Measurements from ENCODE around the gene RBMS2. TPM values are rescaled to one million over a fixed set of nuclear protein-coding genes. Genes with fewer than 3 reads are reported as not detected.

RBMS2 gene
- polyA plus RNA-seq, 1 donor (not counting 4 experiments of a cell fraction or from before 2014, with no cell fraction given) = 64.5 TPM

DNA sequence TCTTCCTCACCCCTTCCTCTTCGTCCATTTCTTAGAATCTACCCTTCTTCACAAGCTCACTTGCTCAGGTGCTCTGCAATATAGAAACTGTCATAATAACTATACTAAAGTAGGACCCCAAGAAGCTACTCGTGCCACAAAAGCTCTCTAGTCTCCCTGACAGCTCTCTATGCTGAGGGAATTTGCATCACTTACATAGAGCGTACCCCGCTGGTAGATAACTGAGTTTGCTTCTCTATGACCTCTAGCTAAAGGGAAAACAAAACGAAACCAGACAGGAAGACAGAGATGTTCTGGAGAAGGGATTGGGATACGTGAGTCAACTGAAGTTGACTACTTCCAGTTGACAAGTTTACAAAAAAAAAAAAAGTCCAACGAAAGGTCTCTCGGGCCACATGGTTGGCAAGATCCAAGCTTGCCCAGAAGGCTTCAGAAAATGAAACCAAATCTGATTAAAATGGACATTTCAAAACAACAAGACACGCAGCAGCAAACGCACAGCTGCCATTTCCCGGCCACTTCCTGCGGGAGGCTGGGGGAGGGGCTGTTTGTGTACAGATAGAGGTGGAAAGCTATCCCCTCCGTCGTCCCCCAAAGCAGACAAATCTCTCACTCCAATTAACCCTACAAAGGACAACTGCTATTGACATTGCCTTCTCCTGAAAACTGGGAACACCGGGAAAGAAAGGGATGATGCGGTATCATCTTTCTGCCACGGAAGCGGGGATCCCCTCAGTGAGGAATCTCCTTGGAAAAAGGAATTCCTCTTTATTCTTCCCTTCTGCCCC, 107.2 kb downstream of the RBMS2 start:
- Histone ChIP-seq H3K36me3 (ENCODE audit: control insufficient read depth in 2 of 2, extremely low read depth in 1 of 2, insufficient read depth in 2 of 2, low read length in 2 of 2) (peaks cover 4 to 11% of the 10 kb centered on the region in 2 experiments), H3K4me3 (ENCODE audit: control insufficient read depth in 2 of 3, extremely low read depth in 1 of 3, insufficient read depth in 2 of 3, low read depth in 1 of 3, low read length in 3 of 3) (peak overlapping the region; percentile 92 to 99 (median 97)), H3K9ac (ENCODE audit: control insufficient read depth, extremely low read depth, insufficient read depth, low read length) (peak overlapping the region; percentile 87), H3K27me3 (ENCODE audit: control insufficient read depth, extremely low read depth, insufficient read depth, low read length) (no peaks in the 10 kb centered on the region), H3K9me3 (ENCODE audit: control insufficient read depth, low read depth, low read length) (no peaks in the 10 kb centered on the region), H3K4me1 (ENCODE audit: control insufficient read depth, extremely low read depth, insufficient read depth, low read length) (peaks cover 40% of the 10 kb centered on the region), H2AFZ (ENCODE audit: control insufficient read depth, low read length) (peak overlapping the region; percentile 59), H3K27ac (ENCODE audit: control insufficient read depth, insufficient read depth, low read length) (peak overlapping the region; percentile 85), H3K79me2 (ENCODE audit: control insufficient read depth, insufficient read depth, low read length) (peaks cover 91% of the 10 kb centered on the region), H4K20me1 (ENCODE audit: control insufficient read depth, extremely low read depth, insufficient read depth, low read length) (peaks cover 6% of the 10 kb centered on the region), H3K4me2 (ENCODE audit: control insufficient read depth, extremely low read depth, insufficient read depth, low read depth, low read length) (peak overlapping the region; percentile 97), H3K9me1 (ENCODE audit: control insufficient read depth, extremely low read depth, insufficient read depth, low read length) (peaks cover 4% of the 10 kb centered on the region)
- dilution Hi-C loops (cut with MboI; ENCODE audit: extremely low pct_ligation_motif_present, low sequenced_read_pairs) = no loop called here
- FAIRE-seq (no peak), DNase-seq (ENCODE audit: low read depth, low spot score) (no peak)
- TF ChIP-seq, protein P1, sequence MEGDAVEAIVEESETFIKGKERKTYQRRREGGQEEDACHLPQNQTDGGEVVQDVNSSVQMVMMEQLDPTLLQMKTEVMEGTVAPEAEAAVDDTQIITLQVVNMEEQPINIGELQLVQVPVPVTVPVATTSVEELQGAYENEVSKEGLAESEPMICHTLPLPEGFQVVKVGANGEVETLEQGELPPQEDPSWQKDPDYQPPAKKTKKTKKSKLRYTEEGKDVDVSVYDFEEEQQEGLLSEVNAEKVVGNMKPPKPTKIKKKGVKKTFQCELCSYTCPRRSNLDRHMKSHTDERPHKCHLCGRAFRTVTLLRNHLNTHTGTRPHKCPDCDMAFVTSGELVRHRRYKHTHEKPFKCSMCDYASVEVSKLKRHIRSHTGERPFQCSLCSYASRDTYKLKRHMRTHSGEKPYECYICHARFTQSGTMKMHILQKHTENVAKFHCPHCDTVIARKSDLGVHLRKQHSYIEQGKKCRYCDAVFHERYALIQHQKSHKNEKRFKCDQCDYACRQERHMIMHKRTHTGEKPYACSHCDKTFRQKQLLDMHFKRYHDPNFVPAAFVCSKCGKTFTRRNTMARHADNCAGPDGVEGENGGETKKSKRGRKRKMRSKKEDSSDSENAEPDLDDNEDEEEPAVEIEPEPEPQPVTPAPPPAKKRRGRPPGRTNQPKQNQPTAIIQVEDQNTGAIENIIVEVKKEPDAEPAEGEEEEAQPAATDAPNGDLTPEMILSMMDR (optimal IDR thresholded peaks at IDR 0.05 in 1 of 3, IDR thresholded peaks at IDR 0.05 in 1 of 3, conservative IDR thresholded peaks at IDR 0.05 in 1 of 3; ENCODE audit: extremely low read depth in 1 of 3, insufficient read depth in 2 of 3, low read length in 3 of 3) = no peak
- no peak for TF ChIP-seq EZH2 (IDR thresholded peaks at IDR 0.05; ENCODE audit: low read length)

DNA sequence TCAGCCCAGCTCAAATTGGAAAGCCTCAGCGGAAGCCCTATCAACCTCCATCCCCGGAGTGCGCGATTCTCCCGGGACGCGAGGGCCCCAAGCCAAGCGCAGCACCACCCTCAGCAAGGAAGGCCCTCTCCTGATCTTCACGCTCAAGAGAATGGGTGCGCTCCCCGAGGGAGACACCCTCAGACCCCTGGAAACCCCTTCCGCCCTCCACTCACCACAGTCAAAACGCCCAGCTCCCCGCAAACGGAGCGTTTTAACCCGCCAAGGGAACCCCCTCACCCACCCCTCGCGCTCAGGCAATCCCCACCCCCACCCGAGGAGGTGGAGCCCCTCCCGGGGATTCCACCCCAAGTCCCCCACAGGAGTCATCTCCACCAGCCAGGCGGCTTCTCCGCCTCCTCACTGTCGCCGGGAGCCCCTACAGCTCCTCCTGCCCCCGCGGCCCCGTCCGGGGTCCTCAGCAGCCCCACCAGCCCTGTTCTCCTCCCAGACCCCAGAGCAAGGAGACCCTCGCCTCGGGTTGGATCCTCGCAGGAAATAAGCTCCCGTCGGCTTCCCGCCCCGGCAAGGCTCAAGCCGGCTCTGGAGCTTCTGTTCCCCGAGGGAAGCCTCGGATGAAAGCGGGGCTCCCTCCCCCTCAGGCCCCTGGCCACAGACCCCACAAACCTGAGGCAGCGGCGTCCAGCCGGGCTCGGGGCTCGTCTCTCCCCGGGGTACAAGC, 108.0 kb downstream of the RBMS2 start:
- FAIRE-seq (no peak), DNase-seq (ENCODE audit: low read depth, low spot score) (no peak)
- Histone ChIP-seq H3K9me3 (ENCODE audit: control insufficient read depth, low read depth, low read length) (no peaks in the 10 kb centered on the region), H3K9ac (ENCODE audit: control insufficient read depth, extremely low read depth, insufficient read depth, low read length) (peak overlapping the region; percentile 87), H3K79me2 (ENCODE audit: control insufficient read depth, insufficient read depth, low read length) (peaks cover 91% of the 10 kb centered on the region), H3K4me1 (ENCODE audit: control insufficient read depth, extremely low read depth, insufficient read depth, low read length) (peaks cover 41% of the 10 kb centered on the region), H3K4me3 (ENCODE audit: control insufficient read depth in 2 of 3, extremely low read depth in 1 of 3, insufficient read depth in 2 of 3, low read depth in 1 of 3, low read length in 3 of 3) (peak overlapping the region; percentile 92 to 99 (median 97)), H3K36me3 (ENCODE audit: control insufficient read depth in 2 of 2, extremely low read depth in 1 of 2, insufficient read depth in 2 of 2, low read length in 2 of 2) (peaks cover 4 to 11% of the 10 kb centered on the region in 2 experiments), H3K4me2 (ENCODE audit: control insufficient read depth, extremely low read depth, insufficient read depth, low read depth, low read length) (peak overlapping the region; percentile 97), H3K27ac (ENCODE audit: control insufficient read depth, insufficient read depth, low read length) (peak overlapping the region; percentile 85), H3K9me1 (ENCODE audit: control insufficient read depth, extremely low read depth, insufficient read depth, low read length) (peaks cover 4% of the 10 kb centered on the region), H2AFZ (ENCODE audit: control insufficient read depth, low read length) (peak overlapping the region; percentile 59), H3K27me3 (ENCODE audit: control insufficient read depth, extremely low read depth, insufficient read depth, low read length) (no peaks in the 10 kb centered on the region), H4K20me1 (ENCODE audit: control insufficient read depth, extremely low read depth, insufficient read depth, low read length) (peaks cover 6% of the 10 kb centered on the region)
- dilution Hi-C loops (cut with MboI; ENCODE audit: extremely low pct_ligation_motif_present, low sequenced_read_pairs) = no loop called here
- no peak for TF ChIP-seq EZH2 (IDR thresholded peaks at IDR 0.05; ENCODE audit: low read length)
- TF ChIP-seq, protein P1 (optimal IDR thresholded peaks at IDR 0.05 in 1 of 3, IDR thresholded peaks at IDR 0.05 in 1 of 3, conservative IDR thresholded peaks at IDR 0.05 in 1 of 3; ENCODE audit: extremely low read depth in 1 of 3, insufficient read depth in 2 of 3, low read length in 3 of 3) = no peak
